Caco-2 (cell line): ENCODE results near the gene NUP98. TPM values are rescaled to one million over a fixed set of nuclear protein-coding genes. Genes with fewer than 3 reads are reported as not detected.
"Not testable (repeated sequence)": the region's sequence is repeated elsewhere in the genome, so short reads cannot be mapped to it uniquely, and the experiment has no call there.

ENCODE experiments used
- BruUV-seq: library from RNA; stranded (reverse); fragments of 400-500 nt; replicated peaks from 2 replicates; lab custom pipeline; 2021; lab: Mats Ljungman, UMichigan
- CTCF ChIA-PET: fragments of 300-600 bp; sonication (Branson Sonifier 250); formaldehyde crosslinking; loops from one replicate; lab custom pipeline; 2022; ENCODE audit warnings: antibody characterized with exemption; lab: Charles Lee
- POLR2A ChIA-PET: fragments of 300-600 bp; sonication (Branson Sonifier 250); formaldehyde crosslinking; loops from one replicate; lab custom pipeline; 2022; ENCODE audit warnings: antibody characterized with exemption; lab: Charles Lee
- DNase-seq, 2 experiments: peaks; one replicate each; pipeline versions ENCODE4 v3.0.0 to v3.0.0-alpha.2; 2020 to 2022
- H3K27me3 ChIP-seq: replicated peaks from 2 replicates; pipeline ENCODE4 v1.6.0; 2011; ENCODE audit warnings: low read length; ENCODE audit not compliant: control insufficient read depth, insufficient read depth
- H3K36me3 ChIP-seq: 2 replicates; pipeline ENCODE4 v1.5.1; 2011; ENCODE audit warnings: low read length; ENCODE audit not compliant: control insufficient read depth, insufficient read depth
- H3K4me1 ChIP-seq: fragments of 250-450 bp; sonication (Bioruptor Pico); 2 replicates; pipeline ENCODE4 v1.5.1; 2020; ENCODE audit warnings: mild to moderate bottlenecking
- H3K4me3 ChIP-seq: 2 replicates; pipeline ENCODE4 v1.5.1; 2011; ENCODE audit warnings: low read depth, mild to moderate bottlenecking, control low read depth, low read length
- H3K9me3 ChIP-seq: fragments of 250-450 bp; sonication (Bioruptor Pico); 2 replicates; pipeline ENCODE4 v1.5.1; 2020; ENCODE audit warnings: mild to moderate bottlenecking, moderate library complexity
- H3K27ac Mint-ChIP-seq: one replicate; pipeline ENCODE4 v1.8.0; 2022; ENCODE audit warnings: mixed read lengths; ENCODE audit not compliant: unreplicated experiment
- H3K27me3 Mint-ChIP-seq: one replicate; pipeline ENCODE4 v1.8.0; 2022; ENCODE audit warnings: mixed read lengths; ENCODE audit not compliant: insufficient read depth, unreplicated experiment
- H3K36me3 Mint-ChIP-seq: one replicate; pipeline ENCODE4 v1.8.0; 2022; ENCODE audit warnings: mild to moderate bottlenecking, mixed read lengths; ENCODE audit not compliant: insufficient read depth, unreplicated experiment
- H3K4me1 Mint-ChIP-seq: one replicate; pipeline ENCODE4 v1.8.0; 2022; ENCODE audit warnings: low read depth, mixed read lengths; ENCODE audit not compliant: unreplicated experiment
- H3K4me3 Mint-ChIP-seq: one replicate; pipeline ENCODE4 v1.8.0; 2022; ENCODE audit warnings: mild to moderate bottlenecking, moderate library complexity, mixed read lengths; ENCODE audit not compliant: unreplicated experiment
- H3K9me3 Mint-ChIP-seq: one replicate; pipeline ENCODE4 v1.8.0; 2022; ENCODE audit warnings: mixed read lengths; ENCODE audit not compliant: unreplicated experiment
- CTCF ChIP-seq, 2 experiments: fragments of 200-600 bp in 1 of 2; IDR thresholded peaks; 1 replicate in 1 of 2; 2 replicates in 1 of 2; pipeline versions ENCODE4 v1.5.1 to v1.8.0; 2011 to 2022; ENCODE audit warnings: antibody characterized with exemption in 1 of 2, control low read depth in 1 of 2, inconsistent platforms in 1 of 2, low read depth in 1 of 2, low read length in 1 of 2, mild to moderate bottlenecking in 1 of 2, moderate library complexity in 1 of 2; ENCODE audit not compliant: insufficient read depth in 1 of 2, severe bottlenecking in 1 of 2, unreplicated experiment in 1 of 2
- intact Hi-C: fragments of 100-400 bp; cut with micrococcal nuclease; formaldehyde crosslinking; loops from one replicate; pipeline ENCODE4 v1.10.0; 2022; ENCODE audit not compliant: unreplicated experiment
- total RNA-seq: library from RNA; stranded (reverse); gene quantifications from 2 replicates; pipeline ENCODE4 v1.2.3, GENCODE V29; 2022

NUP98 gene
- total RNA-seq, 1 experiment from 2014 or later, result 146 TPM

GRCh38 chr11:3659595-3660515 is 137.5 kb downstream of the NUP98 start:
- H3K9me3 ChIP-seq, result 0 out of 2 replicates have a peak, but pooled peaks cover 2% of the 10 kb centered on the region
- H3K27me3 ChIP-seq, result no peaks in the 10 kb centered on the region
- Mint-ChIP-seq H3K4me1 (no peaks in the 10 kb centered on the region), H3K36me3 (peaks cover 27% of the 10 kb centered on the region), H3K27ac (no peak overlapping the region), H3K9me3 (no peaks in the 10 kb centered on the region), H3K4me3 (no peak overlapping the region), H3K27me3 (no peaks in the 10 kb centered on the region)
- no peaks in the 10 kb centered on the region for H3K4me1 ChIP-seq
- BruUV-seq, result no TSS peak
- intact Hi-C loops, result no loop called here
- H3K36me3 ChIP-seq, result no peaks in the 10 kb centered on the region
- ChIA-PET CTCF (no interaction called here), POLR2A (no interaction called here)
- no peak for TF ChIP-seq CTCF (IDR thresholded peaks at IDR 0.05; ENCODE audit: insufficient read depth in 1 of 2, low read depth in 1 of 2, low read length in 1 of 2, severe bottlenecking in 1 of 2, unreplicated experiment in 1 of 2)
- no peak overlapping the region for H3K4me3 ChIP-seq
- no peak for DNase-seq

GRCh38 chr11:3658252-3658651 is 139.1 kb downstream of the NUP98 start:
- H3K4me3 ChIP-seq, result no peak overlapping the region
- H3K27me3 Mint-ChIP-seq, result no peaks in the 10 kb centered on the region
- no peaks in the 10 kb centered on the region for H3K4me1 Mint-ChIP-seq
- no peak for TF ChIP-seq CTCF (IDR thresholded peaks at IDR 0.05; ENCODE audit: insufficient read depth in 1 of 2, low read depth in 1 of 2, low read length in 1 of 2, severe bottlenecking in 1 of 2, unreplicated experiment in 1 of 2)
- peaks cover 16% of the 10 kb centered on the region for H3K36me3 Mint-ChIP-seq
- no peak for DNase-seq
- CTCF ChIA-PET, result no interaction called here
- intact Hi-C loops, result no loop called here
- no peaks in the 10 kb centered on the region for H3K9me3 Mint-ChIP-seq
- no peak overlapping the region for H3K27ac Mint-ChIP-seq
- H3K4me1 ChIP-seq, result no peaks in the 10 kb centered on the region
- H3K9me3 ChIP-seq, result 0 out of 2 replicates have a peak, but pooled peaks cover 2% of the 10 kb centered on the region
- H3K4me3 Mint-ChIP-seq, result no peak overlapping the region
- no peaks in the 10 kb centered on the region for H3K36me3 ChIP-seq
- POLR2A ChIA-PET, result no interaction called here
- no peaks in the 10 kb centered on the region for H3K27me3 ChIP-seq
- BruUV-seq, result no TSS peak

- H3K9me3 ChIP-seq, H3K27ac Mint-ChIP-seq, H3K36me3 Mint-ChIP-seq, H3K36me3 ChIP-seq, POLR2A ChIA-PET, H3K9me3 Mint-ChIP-seq, CTCF ChIA-PET, H3K27me3 Mint-ChIP-seq, H3K4me3 Mint-ChIP-seq, BruUV-seq, H3K4me1 Mint-ChIP-seq, H3K4me1 ChIP-seq, DNase-seq, H3K27me3 ChIP-seq, intact Hi-C loops, H3K4me3 ChIP-seq: not testable (repeated sequence)
Measured at GRCh38 chr11:3657331-3657730, 140.0 kb downstream of the NUP98 start.
